K562 (cell line): ENCODE data around the gene RPS19BP1. TPM values are rescaled to one million over a fixed set of nuclear protein-coding genes. Genes with fewer than 3 reads are reported as not detected.

Experiments used
- CBX2 ChIP-seq: fragments of 200-600 bp; sonication (generic); IDR thresholded peaks from one replicate; pipeline ENCODE4 v1.6.1; 2012; ENCODE audit warnings: mild to moderate bottlenecking, low read length, inconsistent platforms; ENCODE audit not compliant: insufficient read depth, poor library complexity, severe bottlenecking
- CSDE1 ChIP-seq, 2 experiments: fragments of 450-650 bp; IDR thresholded peaks; 2 replicates each; pipeline ENCODE4 v1.6.1; 2016; ENCODE audit warnings: mild to moderate bottlenecking in 1 of 2
- DMBX1 ChIP-seq: fragments of 250-450 bp; sonication (Bioruptor Pico); IDR thresholded peaks from 2 replicates; pipeline ENCODE4 v1.8.0; 2022; ENCODE audit warnings: inconsistent platforms, mild to moderate bottlenecking, moderate library complexity, borderline replicate concordance
- DPF2 ChIP-seq: fragments of 450-650 bp; IDR thresholded peaks from 2 replicates; pipeline ENCODE4 v1.6.1; 2016
- GTF2A2 ChIP-seq: IDR thresholded peaks from 2 replicates; pipeline ENCODE4 v1.6.1; 2016; ENCODE audit warnings: mild to moderate bottlenecking, missing genetic modification characterization, missing compliant biosample characterization
- KDM5B ChIP-seq: fragments of 200-600 bp; sonication (generic); IDR thresholded peaks from 2 replicates; pipeline ENCODE4 v1.6.1; 2012; ENCODE audit warnings: low read depth, mild to moderate bottlenecking, moderate library complexity, low read length, control low read depth, inconsistent platforms; ENCODE audit not compliant: insufficient replicate concordance
- MAZ ChIP-seq, 2 experiments: fragments of 450-650 bp in 1 of 2; sonication (generic) in 1 of 2; formaldehyde crosslinking; IDR thresholded peaks in 1 of 2; conservative IDR thresholded peaks in 1 of 2; 2 replicates each; pipeline versions ENCODE4 v1.4.0 to v1.5.0; 2020; ENCODE audit warnings: mild to moderate bottlenecking in 1 of 2, missing genetic modification reagents in 1 of 2
- MYC ChIP-seq, 2 experiments: fragments of 250-450 bp in 1 of 2; sonication (Bioruptor Pico) in 1 of 2; IDR thresholded peaks; 2 replicates each; pipeline versions ENCODE4 v1.5.1 to v1.6.1; 2012 to 2021; ENCODE audit warnings: low read depth in 2 of 2, borderline replicate concordance in 1 of 2, improper control_type of control experiment in 1 of 2, low read length in 1 of 2, mild to moderate bottlenecking in 1 of 2, moderate library complexity in 1 of 2
- OTX1 ChIP-seq: fragments of 450-650 bp; formaldehyde crosslinking; IDR thresholded peaks from 2 replicates; pipeline ENCODE4 v1.4.0; 2022; ENCODE audit warnings: mild to moderate bottlenecking
- PCBP1 ChIP-seq: fragments of 200-400 bp; formaldehyde crosslinking; IDR thresholded peaks from 2 replicates; pipeline ENCODE4 v1.6.1; 2018; ENCODE audit warnings: mild to moderate bottlenecking, low read depth, low read length; ENCODE audit not compliant: poor library complexity, severe bottlenecking
- PHF20 ChIP-seq: fragments of 450-650 bp; IDR thresholded peaks from 2 replicates; pipeline ENCODE4 v1.6.1; 2018; ENCODE audit not compliant: partially characterized antibody
- POLR2AphosphoS2 ChIP-seq: IDR thresholded peaks from 2 replicates; pipeline ENCODE4 v1.6.1; 2012; ENCODE audit warnings: low read length, improper control_type of control experiment
- SNRNP70 ChIP-seq: fragments of 200-400 bp; formaldehyde crosslinking; optimal IDR thresholded peaks from 2 replicates; pipeline ENCODE3; 2017; ENCODE audit warnings: low read depth, low read length
- SPI1 ChIP-seq: IDR thresholded peaks from 2 replicates; pipeline ENCODE4 v1.6.1; 2011; ENCODE audit warnings: low read depth, low read length, control low read depth, borderline replicate concordance
- TARDBP ChIP-seq: fragments of 450-650 bp; IDR thresholded peaks from 2 replicates; pipeline ENCODE4 v1.6.1; 2016
- TCF7 ChIP-seq: sonication (generic); IDR thresholded peaks from 2 replicates; pipeline ENCODE4 v1.6.1; 2016; ENCODE audit warnings: antibody characterized with exemption, borderline replicate concordance
- ZKSCAN1 ChIP-seq: fragments of 150-350 bp; IDR thresholded peaks from 2 replicates; pipeline ENCODE4 v1.6.1; 2016; ENCODE audit warnings: low read depth, low read length
- ZNF140 ChIP-seq: fragments of 250-450 bp; sonication (Bioruptor Pico); IDR thresholded peaks from 2 replicates; pipeline ENCODE4 v1.8.0; 2021; ENCODE audit warnings: moderate library complexity, mild to moderate bottlenecking, inconsistent platforms
- ZNF57 ChIP-seq: fragments of 450-650 bp; formaldehyde crosslinking; IDR thresholded peaks from 2 replicates; pipeline ENCODE4 v1.4.0; 2020; ENCODE audit warnings: mild to moderate bottlenecking, moderate library complexity
- polyA plus RNA-seq, 8 experiments: library from polyadenylated mRNA; depleted of rRNA in 4 of 8; stranded (reverse) in 5 of 8; unstranded in 3 of 8; fragments of >200 nt; fragmentation: Nextera tagmentation in 2 of 8; fragmentation: Illumina TruSeq in 1 of 8; extraction: Ambion mirVana in 2 of 8; extraction: Trizol in 1 of 8; gene quantifications; 2 replicates each; pipeline versions ENCODE4 v1.2.1 to v1.2.3, GENCODE V29; 2011 to 2014; ENCODE audit warnings: inconsistent platforms in 1 of 8, missing spikeins in 1 of 8
- total RNA-seq, 7 experiments: library from RNA; depleted of rRNA in 6 of 7; stranded (reverse); fragments of >200 nt in 6 of 7; fragmentation: Illumina TruSeq in 2 of 7; extraction: Trizol in 2 of 7; gene quantifications; 2 replicates each; pipeline versions ENCODE4 v1.2.1 to v1.2.3, GENCODE V29; 2011 to 2021; ENCODE audit warnings: low replicate concordance in 1 of 7
- TF ChIP-seq, protein P1 (sequence below): IDR thresholded peaks from 3 replicates; pipeline ENCODE4 v1.6.1; 2011; ENCODE audit warnings: borderline replicate concordance, mild to moderate bottlenecking, moderate library complexity; ENCODE audit not compliant: insufficient read length; ENCODE audit errors: extremely low read depth
- TF ChIP-seq, protein P2 (sequence below): sonication (generic); formaldehyde crosslinking; IDR thresholded peaks from 2 replicates; pipeline ENCODE4 v1.8.1; 2023; ENCODE audit warnings: mild to moderate bottlenecking, missing genetic modification reagents
- TF ChIP-seq, protein P3 (sequence below): sonication (generic); formaldehyde crosslinking; IDR thresholded peaks from 2 replicates; pipeline ENCODE4 v1.8.0; 2022; ENCODE audit warnings: mild to moderate bottlenecking, missing genetic modification reagents

The RPS19BP1 gene
- total and polyA plus RNA-seq, 9 of the 15 experiments (the other 6 are each of a cell fraction or from before 2014, with no cell fraction given) = 3.0 to 223 (median 84.3) TPM

DNA sequence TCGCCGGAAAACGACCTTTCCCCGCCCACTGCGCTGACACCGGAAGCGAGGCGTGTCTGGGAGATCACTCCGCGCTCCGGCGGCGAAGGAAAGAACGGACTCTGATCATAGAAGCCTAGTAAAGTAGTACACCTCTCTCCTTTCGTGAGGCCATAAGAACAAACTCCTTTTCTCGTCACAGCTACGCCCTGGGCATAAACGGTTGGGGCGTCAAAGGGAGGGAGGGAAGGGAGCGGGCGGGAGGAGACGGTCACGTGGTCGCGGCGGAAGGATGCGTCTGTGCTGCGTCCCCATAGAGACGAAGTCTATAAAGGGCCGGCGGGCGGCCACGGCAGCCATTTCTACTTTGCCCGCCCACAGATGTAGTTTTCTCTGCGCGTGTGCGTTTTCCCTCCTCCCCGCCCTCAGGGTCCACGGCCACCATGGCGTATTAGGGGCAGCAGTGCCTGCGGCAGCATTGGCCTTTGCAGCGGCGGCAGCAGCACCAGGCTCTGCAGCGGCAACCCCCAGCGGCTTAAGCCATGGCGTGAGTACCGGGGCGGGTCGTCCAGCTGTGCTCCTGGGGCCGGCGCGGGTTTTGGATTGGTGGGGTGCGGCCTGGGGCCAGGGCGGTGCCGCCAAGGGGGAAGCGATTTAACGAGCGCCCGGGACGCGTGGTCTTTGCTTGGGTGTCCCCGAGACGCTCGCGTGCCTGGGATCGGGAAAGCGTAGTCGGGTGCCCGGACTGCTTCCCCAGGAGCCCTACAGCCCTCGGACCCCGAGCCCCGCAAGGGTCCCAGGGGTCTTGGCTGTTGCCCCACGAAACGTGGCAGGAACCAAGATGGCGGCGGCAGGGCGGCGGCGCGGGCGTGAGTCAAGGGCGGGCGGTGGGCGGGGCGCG is 12.1 kb downstream of the RPS19BP1 start, which contains the start of gene ATF4 (continued):
- TF ChIP-seq, protein P1, sequence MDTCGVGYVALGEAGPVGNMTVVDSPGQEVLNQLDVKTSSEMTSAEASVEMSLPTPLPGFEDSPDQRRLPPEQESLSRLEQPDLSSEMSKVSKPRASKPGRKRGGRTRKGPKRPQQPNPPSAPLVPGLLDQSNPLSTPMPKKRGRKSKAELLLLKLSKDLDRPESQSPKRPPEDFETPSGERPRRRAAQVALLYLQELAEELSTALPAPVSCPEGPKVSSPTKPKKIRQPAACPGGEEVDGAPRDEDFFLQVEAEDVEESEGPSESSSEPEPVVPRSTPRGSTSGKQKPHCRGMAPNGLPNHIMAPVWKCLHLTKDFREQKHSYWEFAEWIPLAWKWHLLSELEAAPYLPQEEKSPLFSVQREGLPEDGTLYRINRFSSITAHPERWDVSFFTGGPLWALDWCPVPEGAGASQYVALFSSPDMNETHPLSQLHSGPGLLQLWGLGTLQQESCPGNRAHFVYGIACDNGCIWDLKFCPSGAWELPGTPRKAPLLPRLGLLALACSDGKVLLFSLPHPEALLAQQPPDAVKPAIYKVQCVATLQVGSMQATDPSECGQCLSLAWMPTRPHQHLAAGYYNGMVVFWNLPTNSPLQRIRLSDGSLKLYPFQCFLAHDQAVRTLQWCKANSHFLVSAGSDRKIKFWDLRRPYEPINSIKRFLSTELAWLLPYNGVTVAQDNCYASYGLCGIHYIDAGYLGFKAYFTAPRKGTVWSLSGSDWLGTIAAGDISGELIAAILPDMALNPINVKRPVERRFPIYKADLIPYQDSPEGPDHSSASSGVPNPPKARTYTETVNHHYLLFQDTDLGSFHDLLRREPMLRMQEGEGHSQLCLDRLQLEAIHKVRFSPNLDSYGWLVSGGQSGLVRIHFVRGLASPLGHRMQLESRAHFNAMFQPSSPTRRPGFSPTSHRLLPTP = no peak
- TF ChIP-seq GTF2A2 (peak; percentile 100), PHF20 (peak; percentile 64), CBX2 (no peak), MYC (IDR thresholded peaks at IDR 0.05; ENCODE audit: low read depth, low read length) (peak; percentile 92), MYC (CRISPR knock-in tag; IDR thresholded peaks at IDR 0.05; ENCODE audit: borderline replicate concordance, low read depth) (peak; percentile 97), DMBX1 (CRISPR knock-in tag) (no peak), PCBP1 (peak; percentile 99), CSDE1 (IDR thresholded peaks at IDR 0.05) (no peak), DPF2 (0 out of 2 replicates have a peak, but pooled peaks have one; percentile 14), SPI1 (no peak), MAZ (CRISPR knock-in tag; conservative IDR thresholded peaks at IDR 0.05 in 1 of 2, IDR thresholded peaks at IDR 0.05 in 1 of 2) (peak in 1 of 2 experiments; percentile 58; a peak in 1 of 4 replicates), TCF7 (no peak), KDM5B (peak; percentile 98), ZKSCAN1 (no peak), SNRNP70 (no peak), ZNF57 (CRISPR knock-in tag) (no peak), OTX1 (CRISPR knock-in tag) (no peak), ZNF140 (CRISPR knock-in tag) (no peak), POLR2AphosphoS2 (peak; percentile 89; the same call in 1 of the 2 replicates), TARDBP (no peak)
- TF ChIP-seq, protein P2, sequence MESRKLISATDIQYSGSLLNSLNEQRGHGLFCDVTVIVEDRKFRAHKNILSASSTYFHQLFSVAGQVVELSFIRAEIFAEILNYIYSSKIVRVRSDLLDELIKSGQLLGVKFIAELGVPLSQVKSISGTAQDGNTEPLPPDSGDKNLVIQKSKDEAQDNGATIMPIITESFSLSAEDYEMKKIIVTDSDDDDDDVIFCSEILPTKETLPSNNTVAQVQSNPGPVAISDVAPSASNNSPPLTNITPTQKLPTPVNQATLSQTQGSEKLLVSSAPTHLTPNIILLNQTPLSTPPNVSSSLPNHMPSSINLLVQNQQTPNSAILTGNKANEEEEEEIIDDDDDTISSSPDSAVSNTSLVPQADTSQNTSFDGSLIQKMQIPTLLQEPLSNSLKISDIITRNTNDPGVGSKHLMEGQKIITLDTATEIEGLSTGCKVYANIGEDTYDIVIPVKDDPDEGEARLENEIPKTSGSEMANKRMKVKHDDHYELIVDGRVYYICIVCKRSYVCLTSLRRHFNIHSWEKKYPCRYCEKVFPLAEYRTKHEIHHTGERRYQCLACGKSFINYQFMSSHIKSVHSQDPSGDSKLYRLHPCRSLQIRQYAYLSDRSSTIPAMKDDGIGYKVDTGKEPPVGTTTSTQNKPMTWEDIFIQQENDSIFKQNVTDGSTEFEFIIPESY (CRISPR knock-in tag) = 0 out of 2 replicates have a peak, but pooled peaks have one; percentile 32
- TF ChIP-seq, protein P3, sequence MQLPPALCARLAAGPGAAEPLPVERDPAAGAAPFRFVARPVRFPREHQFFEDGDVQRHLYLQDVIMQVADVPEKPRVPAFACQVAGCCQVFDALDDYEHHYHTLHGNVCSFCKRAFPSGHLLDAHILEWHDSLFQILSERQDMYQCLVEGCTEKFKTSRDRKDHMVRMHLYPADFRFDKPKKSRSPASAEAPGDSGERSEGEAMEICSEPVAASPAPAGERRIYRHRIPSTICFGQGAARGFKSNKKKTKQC = peak; percentile 95
